K562 (cell line): ENCODE measurements around the gene ABRAXAS1. TPM values are rescaled to one million over a fixed set of nuclear protein-coding genes. Genes with fewer than 3 reads are reported as not detected.

Source experiments
- AFF1 ChIP-seq, 2 experiments: fragments of 450-650 bp; IDR thresholded peaks; 2 replicates each; pipeline ENCODE4 v1.6.1; 2018; ENCODE audit warnings: mild to moderate bottlenecking in 2 of 2, low read depth in 1 of 2; ENCODE audit not compliant: partially characterized antibody in 2 of 2
- TRIM28 ChIP-seq: fragments of 450-650 bp; IDR thresholded peaks from 2 replicates; pipeline ENCODE4 v1.6.1; 2017
- polyA plus RNA-seq, 8 experiments: library from polyadenylated mRNA; depleted of rRNA in 4 of 8; stranded (reverse) in 5 of 8; unstranded in 3 of 8; fragments of >200 nt; fragmentation: Nextera tagmentation in 2 of 8; fragmentation: Illumina TruSeq in 1 of 8; extraction: Ambion mirVana in 2 of 8; extraction: Trizol in 1 of 8; gene quantifications; 2 replicates each; pipeline versions ENCODE4 v1.2.1 to v1.2.3, GENCODE V29; 2011 to 2014; ENCODE audit warnings: inconsistent platforms in 1 of 8, missing spikeins in 1 of 8
- total RNA-seq, 7 experiments: library from RNA; depleted of rRNA in 6 of 7; stranded (reverse); fragments of >200 nt in 6 of 7; fragmentation: Illumina TruSeq in 2 of 7; extraction: Trizol in 2 of 7; gene quantifications; 2 replicates each; pipeline versions ENCODE4 v1.2.1 to v1.2.3, GENCODE V29; 2011 to 2021; ENCODE audit warnings: low replicate concordance in 1 of 7
- TF ChIP-seq, protein P1 (sequence below): fragments of 450-650 bp; conservative IDR thresholded peaks from 2 replicates; pipeline ENCODE4 v1.6.1; 2016; ENCODE audit warnings: missing genetic modification characterization, low read depth, mild to moderate bottlenecking, missing compliant biosample characterization, moderate library complexity

The ABRAXAS1 gene
- total and polyA plus RNA-seq, 9 of the 15 experiments (the other 6 are each of a cell fraction or from before 2014, with no cell fraction given) = 10.8 to 48.3 (median 22.1) TPM

- TF ChIP-seq AFF1 (IDR thresholded peaks at IDR 0.05; ENCODE audit: low read depth in 1 of 2, partially characterized antibody in 2 of 2) = peak in 1 of 2 experiments; percentile 70
- TF ChIP-seq, protein P1, sequence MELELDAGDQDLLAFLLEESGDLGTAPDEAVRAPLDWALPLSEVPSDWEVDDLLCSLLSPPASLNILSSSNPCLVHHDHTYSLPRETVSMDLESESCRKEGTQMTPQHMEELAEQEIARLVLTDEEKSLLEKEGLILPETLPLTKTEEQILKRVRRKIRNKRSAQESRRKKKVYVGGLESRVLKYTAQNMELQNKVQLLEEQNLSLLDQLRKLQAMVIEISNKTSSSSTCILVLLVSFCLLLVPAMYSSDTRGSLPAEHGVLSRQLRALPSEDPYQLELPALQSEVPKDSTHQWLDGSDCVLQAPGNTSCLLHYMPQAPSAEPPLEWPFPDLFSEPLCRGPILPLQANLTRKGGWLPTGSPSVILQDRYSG (tag) = 0 out of 2 replicates have a peak, but pooled peaks have one; percentile 32
- peak; percentile 81 for TF ChIP-seq TRIM28
Measured at GRCh38 chr4:83496085-83496917, 11.4 kb upstream of the ABRAXAS1 start (continued).
